Skeletal muscle tissue (tissue), 4 donors: ENCODE results near the gene VAV2. TPM values are rescaled to one million over a fixed set of nuclear protein-coding genes. Genes with fewer than 3 reads are reported as not detected.

Source experiments
- H3K27ac ChIP-seq: one replicate; pipeline ENCODE4 v1.7.0; 2013; ENCODE audit warnings: mild to moderate bottlenecking, low read depth, low read length, inconsistent platforms
- H3K27me3 ChIP-seq, 3 donors: one replicate each; pipeline ENCODE4 v1.7.0; 2013; ENCODE audit warnings: low read length in 3 of 3; ENCODE audit not compliant: control insufficient read depth in 3 of 3, insufficient read depth in 3 of 3
- H3K36me3 ChIP-seq, 3 donors: one replicate each; pipeline ENCODE4 v1.7.0; 2013; ENCODE audit warnings: low read length in 3 of 3; ENCODE audit not compliant: control insufficient read depth in 3 of 3, insufficient read depth in 3 of 3
- H3K4me1 ChIP-seq, 3 donors: one replicate each; pipeline ENCODE4 v1.7.0; 2013; ENCODE audit warnings: low read length in 3 of 3, mild to moderate bottlenecking in 3 of 3; ENCODE audit not compliant: control insufficient read depth in 3 of 3, insufficient read depth in 3 of 3
- H3K4me3 ChIP-seq, 3 donors: one replicate each; pipeline ENCODE4 v1.7.0; 2013; ENCODE audit warnings: low read length in 3 of 3
- H3K9ac ChIP-seq, 3 donors: one replicate each; pipeline ENCODE4 v1.7.0; 2013; ENCODE audit warnings: low read length in 3 of 3, mild to moderate bottlenecking in 3 of 3, moderate library complexity in 2 of 3, low read depth in 1 of 3
- H3K9me3 ChIP-seq, 3 donors: one replicate each; pipeline ENCODE4 v1.7.0; 2013; ENCODE audit warnings: low read length in 3 of 3; ENCODE audit not compliant: control insufficient read depth in 3 of 3
- total RNA-seq: library from RNA; depleted of rRNA; stranded (reverse); fragments of >200 nt; gene quantifications from one replicate; pipeline ENCODE4 v1.2.3, GENCODE V29; 2014
- donor health status: Osteomylitis.

VAV2 gene
- total RNA-seq, 1 donor from 2014 or later, result 9.9 TPM

DNA sequence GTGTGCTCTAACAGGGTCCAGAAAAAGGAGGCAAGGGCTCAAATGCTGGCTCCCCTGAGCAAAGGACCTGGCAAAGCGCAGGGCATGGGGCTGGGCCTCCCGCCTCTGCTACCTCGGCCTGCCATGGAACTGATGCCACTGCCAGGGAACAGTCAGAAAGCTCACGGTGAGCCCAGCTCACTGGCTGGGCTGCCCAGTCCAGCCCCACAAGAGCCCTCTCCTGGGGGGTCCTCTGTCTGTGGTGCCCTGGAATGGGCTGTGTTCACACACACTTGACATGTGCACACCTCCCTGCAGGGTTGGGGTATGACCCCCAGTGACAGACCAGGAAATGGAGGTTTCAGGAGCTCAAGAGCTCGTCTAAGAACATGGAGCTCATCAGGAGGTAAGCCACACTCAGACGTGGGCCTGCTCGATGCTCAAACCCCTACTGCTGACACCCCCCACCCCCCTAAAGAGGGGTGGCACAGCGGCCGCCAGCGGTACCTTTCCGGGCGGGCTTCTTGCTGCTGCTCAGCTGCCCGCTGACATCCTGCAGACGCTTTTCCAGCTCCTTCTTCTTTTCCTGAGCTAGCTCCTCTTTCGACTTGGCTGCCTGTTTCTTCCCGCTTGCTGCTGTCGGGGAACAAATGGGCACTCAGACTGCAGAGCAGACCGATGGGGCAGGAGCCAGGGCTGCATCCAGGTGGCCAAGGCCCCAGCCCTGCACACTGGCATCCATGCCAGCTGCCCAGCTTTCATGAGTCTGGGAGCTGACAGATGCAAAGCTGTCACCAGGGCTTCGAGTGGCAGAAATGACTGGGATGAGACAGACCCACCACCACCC, 42.3 kb upstream of the VAV2 start:
- H3K9me3 ChIP-seq, result no peaks in the 10 kb centered on the region
- peaks cover 50 to 64% (median 59%) of the 10 kb centered on the region in 3 donors for H3K36me3 ChIP-seq
- H3K27me3 ChIP-seq, result no peaks in the 10 kb centered on the region
- H3K9ac ChIP-seq, result no peak overlapping the region
- H3K4me3 ChIP-seq, result no peak overlapping the region
- H3K27ac ChIP-seq, result no peak overlapping the region
- H3K4me1 ChIP-seq, result peaks cover 0 to 5% (median 0%) of the 10 kb centered on the region in 3 donors

DNA sequence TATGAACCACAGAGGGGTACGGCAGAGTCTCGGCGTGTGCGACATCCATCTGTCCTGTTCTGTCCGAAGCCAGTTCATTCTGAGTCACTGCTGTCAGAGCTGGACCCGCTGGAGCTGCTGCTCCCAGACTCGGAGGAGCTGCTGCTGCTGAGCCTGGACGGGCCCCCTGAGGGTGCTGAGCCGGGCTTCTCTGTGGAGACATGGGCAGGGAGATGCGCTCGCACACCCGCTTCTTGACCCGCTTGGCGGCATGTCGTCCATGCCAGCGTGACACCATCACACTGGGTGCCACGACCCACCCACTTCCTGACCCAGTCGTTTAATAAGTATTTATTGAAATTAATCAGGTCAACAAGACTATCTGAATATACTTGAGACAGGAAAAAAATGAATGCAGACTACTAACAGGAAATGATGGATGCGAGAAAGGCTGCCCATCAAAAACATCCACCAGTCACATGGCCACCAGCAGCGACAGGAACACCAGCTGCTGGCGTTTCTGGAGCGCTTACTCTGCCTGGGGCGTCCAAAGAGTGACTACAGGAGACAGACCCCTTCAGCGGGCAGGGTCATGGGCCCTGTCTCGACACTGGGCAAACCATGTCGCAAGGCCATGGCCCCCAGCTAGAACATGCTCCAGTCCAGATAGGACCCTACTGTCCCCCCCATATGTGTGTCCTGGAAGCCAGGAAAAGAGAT, 41.5 kb upstream of the VAV2 start:
- peaks cover 51 to 63% (median 55%) of the 10 kb centered on the region in 3 donors for H3K36me3 ChIP-seq
- no peak overlapping the region for H3K9ac ChIP-seq
- no peaks in the 10 kb centered on the region for H3K9me3 ChIP-seq
- H3K27me3 ChIP-seq, result no peaks in the 10 kb centered on the region
- H3K4me1 ChIP-seq, result no peaks in the 10 kb centered on the region
- no peak overlapping the region for H3K4me3 ChIP-seq
- no peak overlapping the region for H3K27ac ChIP-seq

DNA sequence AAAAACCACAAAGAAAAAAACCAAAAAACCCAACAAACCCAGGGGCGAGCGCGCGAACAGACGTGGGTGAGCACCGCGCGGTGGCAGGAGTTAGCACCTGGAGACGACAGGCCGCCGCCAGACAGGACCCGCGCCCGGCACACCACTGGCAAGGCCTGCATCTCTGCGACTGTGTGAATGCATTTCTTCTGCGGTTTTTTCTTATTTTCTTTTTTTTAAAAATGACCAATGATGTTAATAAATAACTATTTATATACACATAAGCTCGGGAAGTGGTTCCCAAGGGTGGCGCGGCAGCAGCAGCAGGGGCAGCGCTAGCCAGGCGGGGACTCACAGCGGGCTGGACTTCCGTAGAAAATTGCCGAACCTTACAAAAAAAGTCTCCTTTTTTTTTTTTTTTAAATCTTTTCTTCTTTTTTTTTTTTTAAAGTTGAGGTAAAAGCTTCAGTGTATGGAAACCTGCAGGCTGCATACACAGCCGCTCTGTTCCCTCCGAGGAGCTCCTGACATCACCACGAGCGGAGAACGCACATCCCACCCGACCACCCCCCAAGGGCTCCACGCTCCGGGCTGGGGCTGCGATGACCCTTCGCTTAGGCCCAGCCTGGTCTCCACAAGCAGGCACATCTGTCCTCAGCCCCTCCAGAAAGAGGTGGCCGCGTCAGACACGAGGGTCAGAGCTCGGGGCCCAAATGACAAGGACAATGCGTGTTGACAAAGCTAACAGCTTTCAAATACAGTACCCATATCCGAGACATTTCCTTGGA, 40.5 kb upstream of the VAV2 start:
- no peak overlapping the region for H3K4me3 ChIP-seq
- no peaks in the 10 kb centered on the region for H3K27me3 ChIP-seq
- H3K4me1 ChIP-seq, result no peaks in the 10 kb centered on the region
- H3K9ac ChIP-seq, result no peak overlapping the region
- H3K27ac ChIP-seq, result no peak overlapping the region
- H3K9me3 ChIP-seq, result no peaks in the 10 kb centered on the region
- H3K36me3 ChIP-seq, result peaks cover 50 to 61% (median 50%) of the 10 kb centered on the region in 3 donors

DNA sequence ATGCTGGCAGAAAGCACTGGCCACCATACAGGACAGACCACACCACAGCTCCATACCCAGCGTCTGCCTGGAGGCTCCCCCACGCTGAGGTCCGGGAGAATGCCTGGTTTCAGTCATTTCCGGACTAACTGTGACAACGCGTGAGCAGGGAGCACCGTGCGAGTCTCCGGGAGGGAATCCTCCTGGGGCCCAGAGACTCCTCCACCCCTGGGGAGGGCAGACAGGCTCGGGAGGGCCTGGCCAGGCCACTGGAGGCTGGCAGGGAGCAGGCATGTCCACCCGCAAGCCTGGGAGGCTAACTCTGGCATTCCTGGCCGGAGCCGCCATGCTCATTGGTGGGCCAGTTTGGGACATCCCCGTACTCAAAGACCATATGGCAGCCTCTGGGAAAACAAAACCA, 39.7 kb upstream of the VAV2 start:
- Histone ChIP-seq H3K4me1 (no peaks in the 10 kb centered on the region), H3K27ac (no peak overlapping the region), H3K9me3 (no peaks in the 10 kb centered on the region), H3K27me3 (no peaks in the 10 kb centered on the region), H3K36me3 (peaks cover 50 to 61% (median 53%) of the 10 kb centered on the region in 3 donors), H3K4me3 (no peak overlapping the region), H3K9ac (no peak overlapping the region)

- peaks cover 47 to 55% (median 47%) of the 10 kb centered on the region in 3 donors for H3K36me3 ChIP-seq
Observed at GRCh38 chr9:134030821-134031470, 38.8 kb upstream of the VAV2 start.

DNA sequence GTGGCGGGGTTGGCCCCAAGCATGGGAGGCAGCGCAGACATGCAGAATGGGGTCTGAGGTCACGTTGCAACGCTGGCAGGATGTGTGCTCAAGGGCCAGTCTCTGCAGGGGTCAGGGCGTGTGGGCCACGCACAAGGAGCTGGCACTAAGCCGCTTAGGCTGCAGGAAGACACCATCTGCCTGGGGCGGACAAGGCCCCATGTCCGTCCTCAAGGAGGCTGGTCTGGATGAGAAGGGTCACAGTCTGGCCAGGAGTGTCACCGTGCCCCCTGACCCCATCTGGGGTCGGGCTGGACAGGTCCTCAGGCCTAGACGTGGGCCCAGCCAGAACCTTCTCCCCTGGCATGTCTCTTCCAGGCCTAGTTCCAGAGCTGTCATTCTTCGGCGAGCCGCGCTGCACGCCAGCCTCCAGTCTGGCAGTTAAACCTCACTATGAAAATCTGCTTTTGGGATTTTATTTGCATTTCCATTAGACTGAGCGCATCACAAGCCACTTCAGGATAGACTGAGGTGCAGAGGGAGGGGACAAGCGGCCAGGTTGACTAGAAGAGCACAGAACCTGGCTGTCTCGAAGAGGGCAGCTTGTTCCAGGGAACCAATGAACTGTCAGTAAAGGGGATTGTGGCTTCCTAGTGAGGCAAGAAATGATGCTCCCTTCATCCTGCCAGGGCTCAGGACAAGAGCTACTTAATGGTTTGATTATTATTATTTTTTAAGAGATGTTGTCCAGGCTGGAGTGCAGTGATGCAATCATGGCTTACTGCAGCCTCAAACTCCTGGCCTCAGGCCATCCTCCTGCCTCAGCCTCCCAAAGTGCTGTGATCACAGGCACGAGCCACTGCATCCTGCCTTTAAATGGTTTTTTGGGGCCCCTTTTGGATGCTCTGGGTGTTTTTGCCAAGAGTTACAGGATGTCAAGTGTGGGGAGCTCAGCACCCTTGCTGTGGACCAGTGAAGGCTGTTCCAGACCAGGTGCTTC, 37.4 kb upstream of the VAV2 start:
- Histone ChIP-seq H3K36me3 (peaks cover 33 to 41% (median 33%) of the 10 kb centered on the region in 3 donors), H3K27ac (no peak overlapping the region), H3K4me3 (no peak overlapping the region), H3K9ac (no peak overlapping the region), H3K27me3 (no peaks in the 10 kb centered on the region), H3K9me3 (no peaks in the 10 kb centered on the region), H3K4me1 (peaks cover 7 to 17% (median 8%) of the 10 kb centered on the region in 3 donors)

More at GRCh38 chr9:134030821-134031470, 38.8 kb upstream of the VAV2 start:
- H3K9ac ChIP-seq, result no peak overlapping the region
- no peak overlapping the region for H3K4me3 ChIP-seq
- H3K4me1 ChIP-seq, result peaks cover 3 to 8% (median 4%) of the 10 kb centered on the region in 3 donors
- H3K9me3 ChIP-seq, result no peaks in the 10 kb centered on the region
- no peak overlapping the region for H3K27ac ChIP-seq
- no peaks in the 10 kb centered on the region for H3K27me3 ChIP-seq

GRCh38 chr9:134028575-134029247, 36.6 kb upstream of the VAV2 start:
- Histone ChIP-seq H3K9me3 (no peaks in the 10 kb centered on the region), H3K4me1 (peaks cover 7 to 17% (median 8%) of the 10 kb centered on the region in 3 donors), H3K9ac (no peak overlapping the region), H3K27me3 (no peaks in the 10 kb centered on the region), H3K4me3 (no peak overlapping the region), H3K27ac (no peak overlapping the region), H3K36me3 (peaks cover 25 to 33% (median 26%) of the 10 kb centered on the region in 3 donors)

DNA sequence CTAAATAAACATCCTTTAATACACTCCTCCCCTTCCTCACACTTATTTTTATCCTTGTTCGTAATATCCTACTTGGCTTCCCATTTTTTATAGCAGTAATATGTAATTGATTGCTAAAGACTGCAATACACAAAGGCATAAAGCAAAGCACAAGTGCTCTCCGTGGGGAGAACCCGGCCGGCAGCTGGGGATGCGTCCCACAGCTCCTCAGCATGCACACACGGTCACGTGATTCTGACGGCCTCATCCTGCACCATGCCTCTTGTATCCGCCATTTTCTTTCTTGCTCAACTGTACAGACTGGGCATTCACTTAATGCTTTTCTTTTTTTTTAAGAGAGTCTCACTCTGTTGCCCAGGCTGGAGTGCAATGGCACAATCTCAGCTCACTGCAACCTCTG, 36.0 kb upstream of the VAV2 start:
- H3K9ac ChIP-seq, result no peak overlapping the region
- peaks cover 19 to 27% (median 21%) of the 10 kb centered on the region in 3 donors for H3K36me3 ChIP-seq
- no peak overlapping the region for H3K4me3 ChIP-seq

More for the DNA sequence above, 36.0 kb upstream of the VAV2 start:
- H3K4me1 ChIP-seq, result peaks cover 7 to 17% (median 8%) of the 10 kb centered on the region in 3 donors
- H3K27ac ChIP-seq, result no peak overlapping the region
- no peaks in the 10 kb centered on the region for H3K9me3 ChIP-seq
- no peaks in the 10 kb centered on the region for H3K27me3 ChIP-seq
